Type B pancreatic cell (in vitro differentiated cells): ENCODE measurements around the gene ITFG1. TPM values are rescaled to one million over a fixed set of nuclear protein-coding genes. Genes with fewer than 3 reads are reported as not detected.
"Not testable (repeated sequence)": the region's sequence is repeated elsewhere in the genome, so short reads cannot be mapped to it uniquely, and the experiment has no call there.

ENCODE experiments used
- DNase-seq: peaks from one replicate; pipeline ENCODE4 v3.0.0; 2021; ENCODE audit warnings: mixed read lengths; ENCODE audit not compliant: unreplicated experiment; ENCODE audit errors: extremely low spot score
- H3K27ac Mint-ChIP-seq: 2 replicates; pipeline ENCODE4 v1.8.0; 2021; ENCODE audit warnings: mild to moderate bottlenecking, mixed read lengths
- H3K27me3 Mint-ChIP-seq: 2 replicates; pipeline ENCODE4 v1.8.0; 2021; ENCODE audit warnings: mixed read lengths
- H3K36me3 Mint-ChIP-seq: 2 replicates; pipeline ENCODE4 v1.8.0; 2021; ENCODE audit warnings: mixed read lengths
- H3K4me1 Mint-ChIP-seq: one replicate; pipeline ENCODE4 v1.8.0; 2021; ENCODE audit warnings: mixed read lengths; ENCODE audit not compliant: unreplicated experiment
- H3K4me3 Mint-ChIP-seq: 2 replicates; pipeline ENCODE4 v1.8.0; 2021; ENCODE audit warnings: mild to moderate bottlenecking, mixed read lengths
- H3K9me3 Mint-ChIP-seq: 2 replicates; pipeline ENCODE4 v1.8.0; 2021; ENCODE audit warnings: mixed read lengths
- CTCF ChIP-seq: fragments of 200-600 bp; sonication (generic); conservative IDR thresholded peaks from 2 replicates; pipeline ENCODE4 v1.5.0; 2021; ENCODE audit warnings: antibody characterized with exemption, mild to moderate bottlenecking
- total RNA-seq: library from RNA; stranded (reverse); gene quantifications from 2 replicates; pipeline ENCODE4 v1.2.1, GENCODE V29; 2021; ENCODE audit warnings: low replicate concordance

ITFG1 gene
- total RNA-seq, 1 donor from 2014 or later: 47.1 TPM

GRCh38 chr16:47160422-47160821 lies 300.4 kb downstream of the ITFG1 start:
- TF ChIP-seq CTCF: no peak
- peaks cover 9% of the 10 kb centered on the region for H3K36me3 Mint-ChIP-seq
- no peak overlapping the region for H3K4me3 Mint-ChIP-seq
- H3K27ac Mint-ChIP-seq: no peak overlapping the region
- no peaks in the 10 kb centered on the region for H3K4me1 Mint-ChIP-seq
- DNase-seq: no peak
- H3K9me3 Mint-ChIP-seq: no peaks in the 10 kb centered on the region
- no peaks in the 10 kb centered on the region for H3K27me3 Mint-ChIP-seq

- Mint-ChIP-seq H3K27me3 (no peaks in the 10 kb centered on the region), H3K4me1 (no peaks in the 10 kb centered on the region), H3K27ac (no peak overlapping the region), H3K9me3 (no peaks in the 10 kb centered on the region), H3K36me3 (peaks cover 9% of the 10 kb centered on the region), H3K4me3 (no peak overlapping the region)
- no peak for DNase-seq
- no peak for TF ChIP-seq CTCF
Observed at GRCh38 chr16:47158992-47159391, 301.9 kb downstream of the ITFG1 start.

GRCh38 chr16:47156680-47157215 lies 304.1 kb downstream of the ITFG1 start:
- Mint-ChIP-seq H3K27ac (no peak overlapping the region), H3K4me1 (no peaks in the 10 kb centered on the region), H3K27me3 (no peaks in the 10 kb centered on the region), H3K4me3 (no peak overlapping the region), H3K9me3 (no peaks in the 10 kb centered on the region), H3K36me3 (peaks cover 28% of the 10 kb centered on the region)
- TF ChIP-seq CTCF: no peak
- no peak for DNase-seq

GRCh38 chr16:47152501-47152900 lies 308.4 kb downstream of the ITFG1 start:
- not testable (repeated sequence) for H3K27me3 Mint-ChIP-seq, H3K27ac Mint-ChIP-seq, H3K4me3 Mint-ChIP-seq, DNase-seq, H3K9me3 Mint-ChIP-seq, H3K4me1 Mint-ChIP-seq
- peaks cover 29% of the 10 kb centered on the region for H3K36me3 Mint-ChIP-seq

- Mint-ChIP-seq H3K4me1 (no peaks in the 10 kb centered on the region), H3K4me3 (no peak overlapping the region), H3K36me3 (peaks cover 19% of the 10 kb centered on the region), H3K27ac (no peak overlapping the region), H3K27me3 (peaks cover 5% of the 10 kb centered on the region), H3K9me3 (no peaks in the 10 kb centered on the region)
- TF ChIP-seq CTCF: no peak
- no peak for DNase-seq
Observed at GRCh38 chr16:47150067-47150466, 310.8 kb downstream of the ITFG1 start.

DNA sequence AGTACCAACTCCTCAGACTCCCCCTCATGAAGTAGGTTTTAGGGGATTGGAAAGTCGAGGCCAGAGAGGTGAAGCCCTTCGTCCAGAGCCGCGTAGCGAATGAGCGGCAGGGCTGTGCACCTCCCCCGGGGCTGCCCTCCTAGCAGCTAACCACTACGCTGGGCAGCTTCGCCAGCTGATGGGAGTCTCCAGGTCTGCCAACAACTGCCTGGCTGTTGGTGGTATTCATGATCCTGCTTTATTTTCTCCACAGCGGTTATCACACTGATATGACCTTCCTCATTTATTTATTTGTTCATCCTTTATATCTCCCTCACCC lies 316.3 kb downstream of the ITFG1 start:
- Mint-ChIP-seq H3K4me1 (peaks cover 28% of the 10 kb centered on the region), H3K36me3 (peaks cover 4% of the 10 kb centered on the region), H3K9me3 (no peaks in the 10 kb centered on the region), H3K27ac (peak overlapping the region; percentile 71), H3K4me3 (peak overlapping the region; percentile 81), H3K27me3 (peaks cover 22% of the 10 kb centered on the region)
- peak; percentile 39 for TF ChIP-seq CTCF
- DNase-seq: no peak
